Endothelial cell of umbilical vein (primary cell): ENCODE results near the gene RNASE7. TPM values are rescaled to one million over a fixed set of nuclear protein-coding genes. Genes with fewer than 3 reads are reported as not detected.

Experiments
- BruUV-seq: library from RNA; stranded (reverse); fragments of 400-500 nt; replicated peaks from 2 replicates; lab custom pipeline; 2021; lab: Mats Ljungman, UMichigan
- CTCF ChIA-PET: fragments of 300-600, 350-600 bp; sonication (Branson Sonifier 250); formaldehyde crosslinking; loops from one replicate; lab custom pipeline; 2021; ENCODE audit warnings: antibody characterized with exemption, inconsistent platforms; lab: Charles Lee
- POLR2A ChIA-PET: fragments of 300-600, 350-600 bp; sonication (Branson Sonifier 250); formaldehyde crosslinking; loops from one replicate; lab custom pipeline; 2021; ENCODE audit warnings: antibody characterized with exemption, inconsistent platforms; lab: Charles Lee
- DNase-seq: peaks from one replicate; pipeline ENCODE4 v3.0.0-alpha.2; 2011; ENCODE audit warnings: low read depth, low spot score
- FAIRE-seq: peaks from 2 replicates; lab custom pipeline; 2011; peaks lifted over from hg19 to GRCh38; lab: Jason Lieb, UNC
- H2AFZ ChIP-seq: 2 replicates; pipeline ENCODE4 v1.6.0; 2012; ENCODE audit warnings: low read depth, low read length, control low read depth, inconsistent platforms
- H3K27ac ChIP-seq: 2 replicates; pipeline ENCODE4 v1.5.1; 2011; ENCODE audit warnings: low read depth, mild to moderate bottlenecking, control low read depth, low read length, moderate library complexity; ENCODE audit not compliant: insufficient read depth
- H3K27me3 ChIP-seq, 2 experiments: 2 replicates each; pipeline versions ENCODE4 v1.6.0 to v1.6.1; 2011; ENCODE audit warnings: low read length in 2 of 2, mixed read lengths in 1 of 2; ENCODE audit not compliant: control insufficient read depth in 2 of 2, insufficient read depth in 2 of 2
- H3K36me3 ChIP-seq, 2 experiments: 2 replicates in 1 of 2; 3 replicates in 1 of 2; pipeline ENCODE4 v1.5.1; 2011; ENCODE audit warnings: low read length in 2 of 2, mild to moderate bottlenecking in 1 of 2, moderate library complexity in 1 of 2; ENCODE audit not compliant: control insufficient read depth in 2 of 2, insufficient read depth in 2 of 2; ENCODE audit errors: extremely low read depth in 1 of 2
- H3K4me1 ChIP-seq: 3 replicates; pipeline ENCODE4 v1.5.1; 2011; ENCODE audit warnings: mild to moderate bottlenecking, low read length; ENCODE audit not compliant: control insufficient read depth, insufficient read depth; ENCODE audit errors: extremely low read depth
- H3K4me2 ChIP-seq: 2 replicates; pipeline ENCODE4 v1.6.1; 2011; ENCODE audit warnings: low read length, control low read depth, mixed read lengths; ENCODE audit not compliant: insufficient read depth
- H3K4me3 ChIP-seq, 3 experiments: fragments of 200-600 bp in 1 of 3; sonication (generic), shearing (Covaris generic) in 1 of 3; replicated peaks in 1 of 3; 2 replicates each; pipeline ENCODE4 v1.5.1; 2011 to 2016; ENCODE audit warnings: control low read depth in 3 of 3, low read length in 3 of 3, mild to moderate bottlenecking in 2 of 3, inconsistent platforms in 1 of 3, low read depth in 1 of 3, moderate library complexity in 1 of 3; ENCODE audit not compliant: insufficient read depth in 1 of 3
- H3K79me2 ChIP-seq: 2 replicates; pipeline ENCODE4 v1.6.0; 2012; ENCODE audit warnings: low read length, inconsistent platforms; ENCODE audit not compliant: control insufficient read depth, insufficient read depth
- H3K9ac ChIP-seq: replicated peaks from 2 replicates; pipeline ENCODE3; 2011; ENCODE audit warnings: low read length, control low read depth; ENCODE audit not compliant: insufficient read depth; ENCODE audit errors: extremely low read depth
- H3K9me1 ChIP-seq: replicated peaks from 3 replicates; pipeline ENCODE4 v1.6.0; 2011; ENCODE audit warnings: mild to moderate bottlenecking, low read length; ENCODE audit not compliant: control insufficient read depth, insufficient read depth; ENCODE audit errors: extremely low read depth
- H3K9me3 ChIP-seq: replicated peaks from 2 replicates; pipeline ENCODE4 v1.5.1; 2012; ENCODE audit warnings: low read length, inconsistent platforms; ENCODE audit not compliant: control insufficient read depth, insufficient read depth
- H4K20me1 ChIP-seq: replicated peaks from 2 replicates; pipeline ENCODE3; 2011; ENCODE audit warnings: mild to moderate bottlenecking, low read length; ENCODE audit not compliant: control insufficient read depth, insufficient read depth; ENCODE audit errors: extremely low read depth
- CTCF ChIP-seq, 2 donors: IDR thresholded peaks; 1 replicate in 1 of 2; 2 replicates in 1 of 2; pipeline ENCODE4 v1.5.1; 2011; ENCODE audit warnings: low read length in 2 of 2, mild to moderate bottlenecking in 2 of 2, moderate library complexity in 2 of 2, control low read depth in 1 of 2, inconsistent platforms in 1 of 2, low read depth in 1 of 2; ENCODE audit not compliant: insufficient read depth in 1 of 2; ENCODE audit errors: extremely low read depth in 1 of 2
- EZH2 ChIP-seq: IDR thresholded peaks from 2 replicates; pipeline ENCODE4 v1.6.1; 2012; ENCODE audit warnings: borderline replicate concordance, low read depth, mild to moderate bottlenecking, moderate library complexity, low read length, inconsistent platforms; ENCODE audit not compliant: severe bottlenecking
- FOS ChIP-seq: IDR thresholded peaks from 2 replicates; pipeline ENCODE4 v1.6.1; 2011; ENCODE audit warnings: mild to moderate bottlenecking, low read length, moderate library complexity, borderline replicate concordance; ENCODE audit not compliant: insufficient read depth
- GATA2 ChIP-seq: IDR thresholded peaks from 2 replicates; pipeline ENCODE4 v1.7.0; 2011; ENCODE audit warnings: low read depth, mild to moderate bottlenecking, moderate library complexity, mixed read lengths, low read length; ENCODE audit not compliant: insufficient read length, insufficient read depth
- JUN ChIP-seq: IDR thresholded peaks from 2 replicates; pipeline ENCODE4 v1.6.1; 2011; ENCODE audit warnings: borderline replicate concordance, low read depth; ENCODE audit not compliant: insufficient read length, insufficient read depth
- MAX ChIP-seq: IDR thresholded peaks from 2 replicates; pipeline ENCODE4 v1.6.1; 2011; ENCODE audit not compliant: insufficient read depth, insufficient read length
- MYC ChIP-seq: IDR thresholded peaks from one replicate; pipeline ENCODE4 v1.6.1; 2011; ENCODE audit warnings: mild to moderate bottlenecking, low read depth, low read length
- POLR2A ChIP-seq: IDR thresholded peaks from 2 replicates; pipeline ENCODE4 v1.6.1; 2012; ENCODE audit warnings: low read depth, mild to moderate bottlenecking, control low read depth, low read length
- POLR2AphosphoS5 ChIP-seq: IDR thresholded peaks from 2 replicates; pipeline ENCODE4 v1.6.1; 2012; ENCODE audit warnings: low read depth, mild to moderate bottlenecking, control low read depth, low read length, moderate library complexity; ENCODE audit not compliant: insufficient read depth
- dilution Hi-C: fragments of 300-500 bp; cut with MboI; formaldehyde crosslinking; loops from one replicate; pipeline ENCODE4 v1.15.0; 2019; ENCODE audit warnings: low sequenced_read_pairs; ENCODE audit not compliant: extremely low pct_ligation_motif_present
- intact Hi-C: fragments of 100-400 bp; cut with micrococcal nuclease; formaldehyde crosslinking; loops from one replicate; pipeline ENCODE4 v1.10.0; 2022
- polyA plus RNA-seq, 4 experiments: library from polyadenylated mRNA; depleted of rRNA in 3 of 4; stranded (reverse) in 3 of 4; unstranded in 1 of 4; fragments of >200 nt; gene quantifications; 2 replicates each; pipeline versions ENCODE4 v1.2.1 to v1.2.3, GENCODE V29; 2011 to 2012; ENCODE audit warnings: missing spikeins in 1 of 4
- total RNA-seq: library from RNA; stranded (reverse); gene quantifications from 2 replicates; pipeline ENCODE4 v1.2.3, GENCODE V29; 2021

Gene RNASE7
- total and polyA plus RNA-seq, 2 donors (not counting 3 experiments of a cell fraction or from before 2014, with no cell fraction given): not detected

- peaks cover 24 to 29% of the 10 kb centered on the region in 2 experiments for H3K27me3 ChIP-seq
- no peaks in the 10 kb centered on the region for H3K79me2 ChIP-seq
- TF ChIP-seq EZH2 (no peak), MYC (no peak), FOS (no peak), JUN (no peak), POLR2A (no peak), GATA2 (no peak), POLR2AphosphoS5 (no peak), MAX (no peak), CTCF (IDR thresholded peaks at IDR 0.05; ENCODE audit: extremely low read depth in 1 of 2, insufficient read depth in 1 of 2, low read depth in 1 of 2, low read length in 2 of 2) (no peak)
- no peak within 1 kb of the TSS for H3K4me2 ChIP-seq
- no TSS peak for BruUV-seq
- H3K4me1 ChIP-seq: peaks cover 4% of the 10 kb centered on the region
- H3K36me3 ChIP-seq: no peaks in the 10 kb centered on the region
- CTCF ChIA-PET: interaction anchor here (2.5 to 10.1 kb wide), 2 partner anchors 21 to 58 kb away, joined by 6 to 86 read pairs; no protein-coding TSS in a partner anchor
- dilution Hi-C loops: no loop called here
- intact Hi-C loops: no loop called here
- FAIRE-seq: no peak
- DNase-seq: no peak
- H3K9me1 ChIP-seq: no peaks in the 10 kb centered on the region
- no peak within 1 kb of the TSS for H3K4me3 ChIP-seq
- POLR2A ChIA-PET: no interaction called here
- no peaks in the 10 kb centered on the region for H4K20me1 ChIP-seq
- no peak within 1 kb of the TSS for H3K27ac ChIP-seq
- no peaks in the 10 kb centered on the region for H3K9me3 ChIP-seq
- no peak within 1 kb of the TSS for H3K9ac ChIP-seq
- H2AFZ ChIP-seq: no peak within 1 kb of the TSS
Measured at GRCh38 chr14:21034707-21035106, 7.5 kb upstream of the RNASE7 start, which contains the start of gene RNASE13. Gene RNASE13, minus strand, starts transcription at chr14:21034807. Its CDS starts 519 bp downstream, at chr14:21034288.
